ENCODE measurements around the gene HIPK4. TPM values are rescaled to one million over a fixed set of nuclear protein-coding genes. Genes with fewer than 3 reads are reported as not detected.

Gene HIPK4
- total RNA-seq, 1 experiment from 2014 or later = not detected

DNA sequence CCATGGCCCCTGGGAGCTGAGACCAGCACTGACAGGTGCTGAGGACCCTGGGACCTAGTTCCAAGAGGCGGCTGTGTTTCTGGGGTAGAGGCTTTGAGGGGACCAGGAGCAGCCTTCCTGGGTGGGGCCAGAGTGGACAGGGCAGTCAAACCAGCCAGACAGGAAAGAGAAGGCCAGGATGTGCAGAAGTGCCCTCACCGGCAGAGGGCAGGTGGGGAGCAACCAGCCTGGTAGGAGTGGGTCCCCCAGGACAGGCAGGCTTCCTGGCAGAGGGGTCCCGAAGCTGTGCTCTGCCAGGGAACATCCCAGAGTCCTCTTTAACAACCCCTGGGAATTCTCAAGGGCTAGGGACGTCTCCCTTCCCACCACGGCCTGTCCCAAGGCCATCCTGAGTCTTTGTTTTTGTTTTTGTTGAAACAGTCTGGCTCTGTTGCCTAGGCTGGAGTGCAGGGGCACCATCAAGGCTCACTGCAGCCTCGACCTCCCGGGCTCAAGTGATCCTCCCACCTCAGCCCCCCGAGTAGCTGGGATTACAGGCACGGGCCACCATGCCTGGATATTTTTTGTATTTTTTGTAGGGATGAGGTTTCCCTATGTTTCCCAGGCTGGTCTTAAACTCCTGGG is 3.0 kb upstream of the HIPK4 start:
- no TSS peak for BruUV-seq (replicated peaks)
- CTCF ChIA-PET = no interaction called here
- no peak overlapping the region for H3K27ac ChIP-seq (ENCODE audit: low read length)
- no peaks in the 10 kb centered on the region for H3K27me3 ChIP-seq (ENCODE audit: low read length)
- intact Hi-C loops (cut with micrococcal nuclease) = no loop called here
- H3K4me3 ChIP-seq (ENCODE audit: low read length) = no peak overlapping the region
- TF ChIP-seq EZH2 (IDR thresholded peaks at IDR 0.05; ENCODE audit: low read length, unreplicated experiment) = no peak
- TF ChIP-seq, protein P1, sequence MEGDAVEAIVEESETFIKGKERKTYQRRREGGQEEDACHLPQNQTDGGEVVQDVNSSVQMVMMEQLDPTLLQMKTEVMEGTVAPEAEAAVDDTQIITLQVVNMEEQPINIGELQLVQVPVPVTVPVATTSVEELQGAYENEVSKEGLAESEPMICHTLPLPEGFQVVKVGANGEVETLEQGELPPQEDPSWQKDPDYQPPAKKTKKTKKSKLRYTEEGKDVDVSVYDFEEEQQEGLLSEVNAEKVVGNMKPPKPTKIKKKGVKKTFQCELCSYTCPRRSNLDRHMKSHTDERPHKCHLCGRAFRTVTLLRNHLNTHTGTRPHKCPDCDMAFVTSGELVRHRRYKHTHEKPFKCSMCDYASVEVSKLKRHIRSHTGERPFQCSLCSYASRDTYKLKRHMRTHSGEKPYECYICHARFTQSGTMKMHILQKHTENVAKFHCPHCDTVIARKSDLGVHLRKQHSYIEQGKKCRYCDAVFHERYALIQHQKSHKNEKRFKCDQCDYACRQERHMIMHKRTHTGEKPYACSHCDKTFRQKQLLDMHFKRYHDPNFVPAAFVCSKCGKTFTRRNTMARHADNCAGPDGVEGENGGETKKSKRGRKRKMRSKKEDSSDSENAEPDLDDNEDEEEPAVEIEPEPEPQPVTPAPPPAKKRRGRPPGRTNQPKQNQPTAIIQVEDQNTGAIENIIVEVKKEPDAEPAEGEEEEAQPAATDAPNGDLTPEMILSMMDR (conservative IDR thresholded peaks at IDR 0.05; ENCODE audit: low read depth, low read length) = peak; percentile 56
- peak overlapping the region; percentile 71 for H3K4me2 ChIP-seq (ENCODE audit: low read length)
- POLR2A ChIA-PET (ENCODE audit: unreplicated experiment) = no interaction called here
- H3K9me2 ChIP-seq (replicated peaks; ENCODE audit: low read length) = no peaks in the 10 kb centered on the region
- H3K36me3 ChIP-seq (ENCODE audit: low read depth, low read length) = no peaks in the 10 kb centered on the region
- peaks cover 10% of the 10 kb centered on the region; the same call in 1 of the 2 replicates for H3K4me1 ChIP-seq (ENCODE audit: insufficient read depth, low read length)
- H4K20me1 ChIP-seq (ENCODE audit: low read length) = no peaks in the 10 kb centered on the region
- ATAC-seq (peak; percentile 95), DNase-seq (peak; percentile 69)
- no peaks in the 10 kb centered on the region for H3K9me3 ChIP-seq (ENCODE audit: low read length)
- peak overlapping the region; percentile 57 for H2AFZ ChIP-seq (ENCODE audit: low read length)
- H3K79me2 ChIP-seq (ENCODE audit: low read length) = no peaks in the 10 kb centered on the region
- no peaks in the 10 kb centered on the region for H3F3A ChIP-seq (ENCODE audit: low read length, unreplicated experiment)
- no peak overlapping the region for H3K9ac ChIP-seq (ENCODE audit: low read length)

DNA sequence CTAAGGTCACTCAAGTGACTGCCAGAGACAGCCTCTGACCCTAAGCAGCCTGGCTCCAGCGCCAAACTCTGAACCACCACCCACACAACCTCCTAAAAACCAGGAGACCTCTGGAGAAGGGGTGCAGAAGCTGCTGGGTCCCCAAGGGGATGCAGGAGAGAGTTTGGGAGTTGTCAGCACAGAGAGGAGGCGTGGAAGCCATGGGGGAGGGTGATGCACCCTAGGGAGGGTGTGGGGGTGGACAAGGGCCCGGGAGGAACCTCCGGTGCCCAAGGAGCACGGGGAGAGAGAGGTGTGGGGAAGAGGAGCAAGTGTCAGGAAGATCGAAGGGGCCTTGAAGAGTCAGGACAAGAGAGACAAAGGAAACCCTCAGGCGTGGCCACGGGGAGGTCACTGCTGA is 2.1 kb upstream of the HIPK4 start:
- Histone ChIP-seq H3K36me3 (ENCODE audit: low read depth, low read length) (no peaks in the 10 kb centered on the region), H3K9me2 (replicated peaks; ENCODE audit: low read length) (no peaks in the 10 kb centered on the region), H3K79me2 (ENCODE audit: low read length) (no peaks in the 10 kb centered on the region), H4K20me1 (ENCODE audit: low read length) (no peaks in the 10 kb centered on the region), H3K9ac (ENCODE audit: low read length) (no peak overlapping the region), H3K4me3 (ENCODE audit: low read length) (no peak overlapping the region), H3K9me3 (ENCODE audit: low read length) (no peaks in the 10 kb centered on the region), H3K27ac (ENCODE audit: low read length) (no peak overlapping the region), H3K4me2 (ENCODE audit: low read length) (no peak overlapping the region), H2AFZ (ENCODE audit: low read length) (peak overlapping the region; percentile 57; the same call in 1 of the 2 replicates), H3F3A (ENCODE audit: low read length, unreplicated experiment) (no peaks in the 10 kb centered on the region), H3K27me3 (ENCODE audit: low read length) (no peaks in the 10 kb centered on the region), H3K4me1 (ENCODE audit: insufficient read depth, low read length) (peaks cover 10% of the 10 kb centered on the region; the same call in 1 of the 2 replicates)
- TF ChIP-seq, protein P1 (conservative IDR thresholded peaks at IDR 0.05; ENCODE audit: low read depth, low read length) = no peak
- TF ChIP-seq EZH2 (IDR thresholded peaks at IDR 0.05; ENCODE audit: low read length, unreplicated experiment) = no peak
- TF ChIP-seq EZH2phosphoT487 (IDR thresholded peaks at IDR 0.05; ENCODE audit: borderline replicate concordance, low read length) = no peak
- ATAC-seq = no peak
- DNase-seq = no peak
- no TSS peak for BruUV-seq (replicated peaks)
- intact Hi-C loops (cut with micrococcal nuclease) = no loop called here
- POLR2A ChIA-PET (ENCODE audit: unreplicated experiment) = no interaction called here
- CTCF ChIA-PET = no interaction called here

DNA sequence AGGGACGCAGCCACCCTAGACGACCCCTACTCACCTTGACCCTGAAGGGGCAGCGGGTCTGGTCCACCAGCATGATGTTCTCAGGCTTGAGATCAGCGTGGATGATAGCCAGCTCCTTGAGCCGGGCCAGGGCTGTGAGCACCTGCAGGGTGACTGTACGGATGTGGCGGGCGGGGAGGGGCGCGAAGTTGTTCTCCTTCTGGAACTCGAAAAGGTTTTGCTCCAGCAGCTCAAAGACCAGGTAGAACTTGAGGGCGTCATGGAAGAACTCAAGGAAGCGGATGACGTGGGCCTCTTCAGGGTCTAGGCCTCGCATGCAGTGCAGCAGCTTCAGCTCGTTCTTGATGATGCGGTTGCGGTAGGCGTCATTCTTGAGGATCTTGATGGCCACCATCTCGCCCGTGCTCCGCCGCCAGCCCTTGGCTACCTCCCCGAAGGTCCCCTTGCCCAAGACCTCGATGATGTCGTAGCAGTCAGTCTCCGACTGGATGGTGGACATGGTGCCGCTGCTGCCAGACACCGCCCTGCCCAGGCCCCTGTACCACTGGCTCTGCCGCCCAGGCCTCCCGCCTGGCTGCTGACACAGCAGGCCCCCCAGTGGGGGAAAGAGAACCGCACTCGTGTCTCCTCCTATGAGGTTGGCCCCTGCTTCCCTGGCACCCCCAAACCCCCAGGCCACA is 437 bp downstream of the HIPK4 start:
- intact Hi-C loops (cut with micrococcal nuclease) = no loop called here
- CTCF ChIA-PET = interaction anchor here (0.6 kb wide), 1 partner anchor 75 kb away, joined by 3 read pairs; no protein-coding TSS in a partner anchor

More for the DNA sequence above, 437 bp downstream of the HIPK4 start:
- no TSS peak for BruUV-seq (replicated peaks)
- Histone ChIP-seq H3K9me2 (replicated peaks; ENCODE audit: low read length) (no peaks in the 10 kb centered on the region), H3F3A (ENCODE audit: low read length, unreplicated experiment) (no peaks in the 10 kb centered on the region), H2AFZ (ENCODE audit: low read length) (no peak overlapping the region), H3K36me3 (ENCODE audit: low read depth, low read length) (no peaks in the 10 kb centered on the region), H3K27ac (ENCODE audit: low read length) (no peak overlapping the region), H3K4me3 (ENCODE audit: low read length) (no peak overlapping the region), H3K9me3 (ENCODE audit: low read length) (no peaks in the 10 kb centered on the region), H4K20me1 (ENCODE audit: low read length) (no peaks in the 10 kb centered on the region), H3K27me3 (ENCODE audit: low read length) (no peaks in the 10 kb centered on the region), H3K79me2 (ENCODE audit: low read length) (no peaks in the 10 kb centered on the region), H3K4me2 (ENCODE audit: low read length) (no peak overlapping the region), H3K4me1 (ENCODE audit: insufficient read depth, low read length) (peaks cover 10% of the 10 kb centered on the region; the same call in 1 of the 2 replicates), H3K9ac (ENCODE audit: low read length) (no peak overlapping the region)
- ATAC-seq (no peak), DNase-seq (no peak)
- POLR2A ChIA-PET (ENCODE audit: unreplicated experiment) = no interaction called here
- TF ChIP-seq EZH2 (IDR thresholded peaks at IDR 0.05; ENCODE audit: low read length, unreplicated experiment) (no peak), EZH2phosphoT487 (IDR thresholded peaks at IDR 0.05; ENCODE audit: borderline replicate concordance, low read length) (no peak)
- TF ChIP-seq, protein P1 (conservative IDR thresholded peaks at IDR 0.05; ENCODE audit: low read depth, low read length) = no peak

Data from PC-3 (cell line).